GM15510 (cell line): ENCODE data around the gene HIPK4.

Source experiments
- POLR2A ChIP-seq: IDR thresholded peaks from 3 replicates; pipeline ENCODE4 v1.6.1; 2011; ENCODE audit warnings: borderline replicate concordance; ENCODE audit not compliant: insufficient read length; ENCODE audit errors: extremely low read depth

The HIPK4 gene

DNA sequence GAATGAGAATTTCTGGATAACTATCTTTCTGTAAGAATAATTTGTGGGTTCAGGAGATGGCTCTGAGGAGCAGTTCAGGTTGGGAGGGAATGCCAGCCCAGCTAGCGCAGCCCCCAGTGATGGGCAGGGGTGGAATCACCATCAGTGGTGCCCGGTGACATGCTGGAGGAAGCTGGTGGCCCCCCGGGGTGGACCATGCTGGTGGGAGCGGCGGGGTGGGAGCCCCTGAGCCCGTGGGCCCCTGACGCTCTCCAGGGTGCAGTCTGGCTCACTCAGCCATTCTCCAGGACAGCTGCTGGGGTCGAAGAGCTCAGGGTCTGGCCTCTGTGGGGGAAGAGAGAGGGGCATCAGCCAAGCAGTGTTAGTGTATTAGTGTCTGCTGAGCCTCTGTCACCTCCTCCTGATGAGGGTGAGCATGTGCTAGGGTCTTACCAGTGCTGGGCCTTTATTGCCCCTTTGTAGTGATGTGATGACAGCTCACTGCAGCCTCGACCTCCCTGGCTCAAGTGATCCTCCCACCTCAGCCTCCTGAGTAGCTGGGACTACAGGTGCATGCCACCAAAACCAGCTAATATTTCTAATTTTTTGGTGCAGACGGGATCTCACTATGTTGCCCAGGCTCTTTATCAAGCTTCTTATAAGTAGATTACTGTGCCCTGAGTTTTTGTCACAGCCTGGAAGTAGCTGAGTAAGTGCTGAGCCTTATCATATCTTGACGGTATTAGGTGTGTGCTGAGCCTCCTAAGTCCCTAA is 10.4 kb downstream of the HIPK4 start:
- TF ChIP-seq POLR2A = no peak

GRCh38 chr19:40378509-40378908 is 11.5 kb downstream of the HIPK4 start:
- TF ChIP-seq POLR2A = no peak

DNA sequence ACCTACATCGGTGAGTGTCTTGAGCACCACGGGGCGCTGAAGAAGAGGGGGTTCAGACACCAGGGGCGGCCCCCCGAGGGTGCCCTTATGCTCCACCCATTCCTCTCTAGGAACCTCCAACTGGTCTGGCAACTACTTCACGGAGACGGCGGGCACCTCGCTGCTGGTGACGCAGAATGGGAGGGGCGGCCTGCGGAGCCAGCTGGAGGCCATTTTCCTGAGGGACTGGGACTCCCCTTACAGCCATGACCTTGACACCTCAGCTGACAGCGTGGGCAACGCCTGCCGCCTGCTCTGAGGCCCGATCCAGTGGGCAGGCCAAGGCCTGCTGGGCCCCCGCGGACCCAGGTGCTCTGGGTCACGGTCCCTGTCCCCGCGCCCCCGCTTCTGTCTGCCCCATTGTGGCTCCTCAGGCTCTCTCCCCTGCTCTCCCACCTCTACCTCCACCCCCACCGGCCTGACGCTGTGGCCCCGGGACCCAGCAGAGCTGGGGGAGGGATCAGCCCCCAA is 12.1 kb downstream of the HIPK4 start:
- TF ChIP-seq POLR2A = no peak

- TF ChIP-seq POLR2A = no peak
Measured at GRCh38 chr19:40376286-40376862, 13.6 kb downstream of the HIPK4 start.

DNA sequence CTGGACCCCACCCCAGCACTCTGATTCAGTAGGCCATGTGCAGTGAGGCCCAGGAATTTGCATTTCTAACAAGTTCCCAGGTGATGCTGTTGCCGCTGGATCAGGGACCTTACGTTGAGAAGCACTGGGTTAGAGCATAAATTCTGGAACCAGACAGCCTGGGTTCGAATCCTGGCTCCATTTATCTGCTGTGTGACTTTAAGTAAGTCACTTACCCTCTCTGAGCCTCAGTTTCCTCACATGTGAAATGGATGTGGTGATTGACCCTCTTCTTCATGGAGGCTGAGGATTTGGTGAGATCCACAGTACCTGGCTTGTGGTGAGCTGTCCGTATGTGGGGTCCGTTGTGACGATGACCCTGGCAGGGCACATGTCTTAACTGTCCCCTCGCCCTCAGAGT is 15.9 kb downstream of the HIPK4 start:
- no peak for TF ChIP-seq POLR2A

GRCh38 chr19:40371802-40372122 is 18.2 kb downstream of the HIPK4 start:
- no peak for TF ChIP-seq POLR2A

DNA sequence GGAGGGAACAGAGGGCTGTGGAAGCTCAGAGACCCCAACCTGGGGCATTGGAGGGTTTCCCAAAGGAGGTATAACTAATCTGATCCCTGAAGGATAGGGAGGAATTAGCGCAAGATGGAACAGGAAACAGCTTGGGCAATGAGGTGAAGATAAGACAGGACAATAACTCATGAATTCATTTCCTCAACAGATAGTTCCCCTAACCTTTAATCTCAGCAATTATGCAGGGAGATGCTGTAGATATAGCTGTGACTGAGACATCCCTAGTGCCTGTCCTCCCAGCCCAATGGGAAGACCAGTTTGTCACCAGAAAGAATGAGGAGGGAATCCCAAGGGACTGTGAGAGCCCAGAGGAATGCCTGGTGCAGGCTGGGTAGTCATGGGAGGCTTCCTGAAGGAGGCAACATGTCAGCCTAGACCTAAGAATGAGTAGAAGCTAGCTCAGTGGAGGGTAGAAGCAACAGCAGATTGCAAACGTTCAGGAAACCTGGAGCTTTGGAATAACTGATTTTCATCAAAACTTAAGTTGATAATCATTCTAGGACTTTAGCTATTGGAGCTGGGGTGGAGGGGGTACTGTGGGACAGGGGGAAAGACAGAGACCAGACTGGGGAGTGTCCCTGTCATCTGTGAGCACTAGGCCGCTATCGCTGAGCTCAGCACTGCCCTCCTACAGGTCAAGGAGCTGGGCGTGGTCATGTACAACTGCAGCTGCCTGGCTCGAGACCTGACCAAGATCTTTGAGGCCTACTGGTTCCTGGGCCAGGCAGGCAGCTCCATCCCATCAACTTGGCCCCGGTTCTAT is 18.8 kb downstream of the HIPK4 start:
- no peak for TF ChIP-seq POLR2A

DNA sequence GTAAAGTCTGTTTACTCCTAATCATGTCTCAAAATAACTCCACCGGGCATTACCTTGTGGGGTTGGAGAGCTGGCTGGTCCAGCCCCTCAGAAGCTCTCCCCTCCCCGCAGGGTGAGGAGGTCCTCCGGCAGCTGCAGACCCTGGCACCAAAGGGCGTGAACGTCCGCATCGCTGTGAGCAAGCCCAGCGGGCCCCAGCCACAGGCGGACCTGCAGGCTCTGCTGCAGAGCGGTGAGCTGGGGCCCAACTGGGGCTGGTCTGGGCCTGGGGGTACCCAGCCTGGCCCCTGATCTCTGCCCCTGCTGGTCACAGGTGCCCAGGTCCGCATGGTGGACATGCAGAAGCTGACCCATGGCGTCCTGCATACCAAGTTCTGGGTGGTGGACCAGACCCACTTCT is 20.2 kb downstream of the HIPK4 start:
- no peak for TF ChIP-seq POLR2A

GRCh38 chr19:40367577-40368434 is 22.2 kb downstream of the HIPK4 start:
- no peak for TF ChIP-seq POLR2A

- TF ChIP-seq POLR2A = no peak
Measured at GRCh38 chr19:40366697-40367561, 23.1 kb downstream of the HIPK4 start.

DNA sequence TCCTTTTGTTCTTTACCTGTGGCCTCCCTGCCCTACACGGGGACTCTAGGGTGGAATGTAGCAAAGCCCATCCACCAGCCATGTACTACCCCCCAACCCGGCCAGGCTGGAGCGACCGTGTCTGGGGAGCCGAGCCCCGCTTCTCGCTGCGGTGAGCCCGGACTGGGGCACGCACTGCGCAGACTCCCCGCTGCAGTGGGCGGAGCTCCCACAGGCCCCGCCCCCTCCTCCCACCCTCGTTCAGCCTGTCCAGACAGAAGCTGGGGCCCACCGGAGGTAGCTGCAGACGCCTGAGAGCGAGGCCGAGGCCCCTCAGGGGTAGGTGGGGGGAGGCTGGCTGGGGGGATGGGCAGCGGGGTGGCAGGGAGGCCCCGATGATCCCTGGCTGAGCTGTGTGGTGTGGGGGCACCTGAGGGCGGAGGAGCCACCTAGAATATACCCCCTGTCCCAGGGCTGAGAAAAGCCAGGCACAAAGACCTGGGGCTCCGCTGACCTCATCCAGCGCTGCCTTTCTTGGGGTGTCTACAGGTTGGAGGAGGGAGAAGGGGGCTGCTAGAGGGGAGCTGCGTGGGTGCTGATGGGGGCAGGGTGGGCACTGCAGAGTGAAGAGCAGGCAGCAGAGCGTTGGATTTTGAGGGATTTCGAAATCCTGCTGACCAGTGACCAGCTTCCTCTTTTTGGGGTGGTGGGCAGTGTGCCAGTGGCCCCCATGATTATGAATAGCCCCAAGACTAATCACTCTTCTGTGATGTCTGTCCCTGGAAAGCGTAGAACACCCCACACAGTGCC is 24.2 kb downstream of the HIPK4 start:
- TF ChIP-seq POLR2A = peak; percentile 39

- TF ChIP-seq POLR2A = no peak
Measured at GRCh38 chr19:40365010-40365409, 25.0 kb downstream of the HIPK4 start.

GRCh38 chr19:40363069-40363468 is 26.9 kb downstream of the HIPK4 start:
- TF ChIP-seq POLR2A = no peak

DNA sequence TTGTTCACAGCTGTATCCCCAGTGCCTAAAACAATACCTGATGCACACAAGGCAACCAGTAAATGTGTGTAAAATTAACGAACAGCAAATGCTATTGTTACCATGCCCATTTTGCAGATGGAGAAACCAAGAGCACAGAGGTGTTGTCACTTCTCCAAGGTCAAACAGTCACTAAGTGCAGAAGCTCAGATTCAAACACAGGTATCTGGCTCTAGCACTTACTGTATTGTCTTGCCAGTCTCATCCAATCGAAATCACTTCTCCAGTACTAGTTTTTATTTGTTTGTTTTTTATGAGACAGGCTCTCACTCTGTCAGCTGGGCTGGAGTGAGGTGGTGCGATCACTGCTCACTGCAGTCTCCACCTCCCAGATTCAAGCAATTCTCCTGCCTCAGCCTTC is 27.8 kb downstream of the HIPK4 start:
- TF ChIP-seq POLR2A = no peak

DNA sequence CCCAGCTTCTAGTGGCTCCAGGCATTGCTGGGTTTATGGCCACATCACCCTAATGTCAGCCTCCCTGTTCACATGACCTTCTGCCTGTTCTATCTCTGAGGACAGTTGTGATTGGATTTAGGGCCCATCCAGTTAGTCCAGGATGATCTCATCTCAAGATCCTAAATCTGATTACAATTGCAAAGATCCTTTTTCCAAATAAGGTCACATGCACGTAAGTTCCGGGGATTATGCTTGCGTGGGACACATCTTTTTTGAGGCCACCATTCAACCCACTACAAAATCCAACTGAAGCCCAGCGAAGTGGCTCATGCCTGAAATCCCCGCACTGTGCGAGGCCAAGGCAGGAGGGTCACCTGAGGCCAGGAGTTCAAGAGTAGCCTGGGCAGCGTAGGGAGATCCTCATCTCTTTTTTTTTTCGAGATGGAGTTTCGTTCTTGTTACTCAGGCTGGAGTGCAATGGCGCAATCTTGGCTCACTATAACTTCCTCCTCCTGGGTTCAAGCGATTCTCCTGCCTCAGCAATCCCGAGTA is 29.2 kb downstream of the HIPK4 start:
- no peak for TF ChIP-seq POLR2A
